Activated naive CD4-positive, alpha-beta T cell treated with anti-CD3 and anti-CD28 coated beads, Interleukin-2, amount 10 ng/mL, durations not matched to agents 5 hours and 36 hours (primary cell): ENCODE measurements around the gene NADK2. TPM values are rescaled to one million over a fixed set of nuclear protein-coding genes. Genes with fewer than 3 reads are reported as not detected.

Source experiments
- microRNA-seq: library from miRNA; unstranded; fragments of <30 nt; microRNA quantifications from one replicate; pipeline ENCODE4 v1.2.0, GENCODE V29; 2022; ENCODE audit warnings: borderline microRNAs expressed, borderline replicate concordance
- total RNA-seq, 2 experiments: library from RNA; stranded (reverse); gene quantifications; one replicate each; pipeline ENCODE4 v1.2.3, GENCODE V29; 2021

Gene NADK2, protein sequence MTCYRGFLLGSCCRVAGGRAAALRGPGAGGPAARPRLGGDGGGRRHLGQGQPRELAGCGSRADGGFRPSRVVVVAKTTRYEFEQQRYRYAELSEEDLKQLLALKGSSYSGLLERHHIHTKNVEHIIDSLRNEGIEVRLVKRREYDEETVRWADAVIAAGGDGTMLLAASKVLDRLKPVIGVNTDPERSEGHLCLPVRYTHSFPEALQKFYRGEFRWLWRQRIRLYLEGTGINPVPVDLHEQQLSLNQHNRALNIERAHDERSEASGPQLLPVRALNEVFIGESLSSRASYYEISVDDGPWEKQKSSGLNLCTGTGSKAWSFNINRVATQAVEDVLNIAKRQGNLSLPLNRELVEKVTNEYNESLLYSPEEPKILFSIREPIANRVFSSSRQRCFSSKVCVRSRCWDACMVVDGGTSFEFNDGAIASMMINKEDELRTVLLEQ
- 10 to 100 TPM; 12.9 to 16.5 TPM for total RNA-seq

DNA sequence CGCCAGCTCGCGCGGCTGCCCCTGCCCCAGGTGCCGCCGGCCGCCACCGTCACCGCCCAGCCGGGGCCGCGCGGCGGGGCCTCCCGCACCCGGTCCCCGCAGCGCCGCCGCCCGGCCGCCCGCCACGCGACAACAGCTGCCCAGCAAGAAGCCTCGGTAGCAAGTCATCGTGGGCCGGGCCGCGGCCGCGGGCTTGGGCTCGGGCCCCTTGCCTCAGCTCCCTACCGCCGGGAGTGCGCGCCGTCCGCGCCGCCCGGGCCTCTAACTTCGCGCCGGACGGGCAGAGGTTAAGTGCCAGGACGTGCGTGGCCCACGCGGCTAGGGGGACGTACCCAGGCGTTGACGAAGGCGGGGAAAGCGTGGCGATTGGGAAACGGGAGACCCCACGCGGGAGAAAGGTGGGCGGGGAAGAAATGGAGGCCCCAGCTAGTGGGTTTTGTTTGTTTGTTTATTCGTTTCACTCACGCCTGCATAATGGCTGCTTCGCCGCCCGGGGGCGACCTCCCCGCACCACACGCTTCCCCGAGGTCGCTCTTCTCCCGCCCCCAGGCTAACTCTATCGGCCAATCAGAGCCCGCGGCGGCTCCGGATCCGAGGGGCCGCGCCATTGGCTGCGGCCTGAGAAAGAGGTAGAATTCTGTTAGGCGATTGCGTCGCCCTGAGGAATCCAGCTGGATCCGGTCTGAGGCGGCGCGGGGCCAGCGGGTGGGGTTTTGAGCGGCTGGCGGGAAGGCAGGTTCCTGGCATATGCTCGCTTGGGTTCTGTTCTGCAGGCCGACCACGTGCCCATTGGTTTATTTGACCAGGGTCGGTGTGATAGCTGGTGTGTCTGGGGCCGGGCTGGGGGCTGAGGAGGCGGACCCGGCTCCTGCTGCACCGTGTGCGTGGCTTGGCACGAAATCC lies at the start of gene NADK2:
NADK2 (minus strand) TSS at position 295 of the 903 bp plus-strand sequence; CDS start at position 168, 127 bp downstream.

DNA sequence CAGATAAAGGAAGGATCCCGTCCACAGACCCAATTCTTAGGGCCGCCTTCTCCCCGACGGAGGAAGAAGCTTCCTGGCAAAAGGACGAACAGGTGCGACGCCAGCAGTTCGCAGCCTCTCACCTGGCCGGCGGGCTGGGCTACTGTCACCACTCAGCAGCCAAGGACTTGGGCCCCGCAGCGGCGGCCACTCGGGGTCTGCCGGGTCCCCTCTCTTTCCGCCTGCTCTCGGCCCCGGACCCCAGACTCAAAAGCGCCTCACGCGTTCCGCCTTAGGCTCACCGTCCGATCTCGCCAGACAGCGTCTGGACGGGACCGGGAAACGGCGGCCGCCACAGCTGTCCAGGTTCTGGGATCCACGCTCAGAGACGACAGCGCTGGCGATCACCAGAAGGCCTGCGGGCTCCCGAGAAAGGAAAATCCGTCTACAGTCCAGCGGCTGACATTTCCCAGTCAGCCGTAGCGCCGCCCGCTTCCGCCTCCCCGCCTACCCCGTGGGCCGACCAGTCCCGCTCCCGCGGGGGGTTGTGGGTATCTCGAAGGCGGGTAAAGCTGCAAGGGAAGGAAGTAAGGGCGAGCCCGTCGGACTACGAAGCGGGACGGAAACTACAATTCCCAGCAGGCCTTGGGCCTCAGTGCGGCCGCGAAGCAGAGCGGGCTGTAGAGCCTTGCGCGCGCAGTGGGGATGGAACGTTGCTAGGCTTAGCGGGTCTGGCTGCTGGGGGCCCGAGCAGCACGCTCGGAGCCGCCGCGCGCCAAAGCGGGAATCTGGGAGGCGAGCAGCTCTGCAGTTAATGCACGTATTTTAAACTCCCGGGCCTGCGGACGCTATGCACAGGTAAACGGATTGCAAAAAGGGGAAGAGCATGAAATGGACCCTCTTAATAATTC lies 90.0 kb downstream of the NADK2 start, which contains the start of the genes LMBRD2 and SKP2:
LMBRD2 (minus strand) TSS at position 454 of the 890 bp plus-strand sequence. CDS start 8,538 bp downstream, outside the sequence.
SKP2 (plus strand) TSS at position 678 of the 890 bp plus-strand sequence; CDS start at position 830, 152 bp downstream.

Small RNA genes within 50 kb of the gene (microRNA-seq; reads per million reads assigned to microRNA genes)
- 4.2 reads per million, percentile 25 among the genes with 10 or more reads in this experiment for gene MIR580

Other genes with a start within 250 kb of the NADK2 start
- gene UGT3A2, start 175.0 kb downstream of the NADK2 start, total RNA-seq: not detected
- 10 to 100 TPM; 14.2 TPM for gene LMBRD2, start 90.0 kb downstream of the NADK2 start, total RNA-seq
- gene SKP2, start 89.8 kb downstream of the NADK2 start, total RNA-seq: 10 to 100 TPM; 30.5 to 31.7 TPM
- gene RANBP3L, start 60.0 kb upstream of the NADK2 start, total RNA-seq: not detected